NCI-H2227 (cell line): Measurements from ENCODE around the gene ARHGEF7.

Experiments used
- DNase-seq: peaks from one replicate; lab custom pipeline; 2025; ENCODE audit not compliant: unreplicated experiment; lab: John Stamatoyannopoulos, UW

The ARHGEF7 gene

DNA sequence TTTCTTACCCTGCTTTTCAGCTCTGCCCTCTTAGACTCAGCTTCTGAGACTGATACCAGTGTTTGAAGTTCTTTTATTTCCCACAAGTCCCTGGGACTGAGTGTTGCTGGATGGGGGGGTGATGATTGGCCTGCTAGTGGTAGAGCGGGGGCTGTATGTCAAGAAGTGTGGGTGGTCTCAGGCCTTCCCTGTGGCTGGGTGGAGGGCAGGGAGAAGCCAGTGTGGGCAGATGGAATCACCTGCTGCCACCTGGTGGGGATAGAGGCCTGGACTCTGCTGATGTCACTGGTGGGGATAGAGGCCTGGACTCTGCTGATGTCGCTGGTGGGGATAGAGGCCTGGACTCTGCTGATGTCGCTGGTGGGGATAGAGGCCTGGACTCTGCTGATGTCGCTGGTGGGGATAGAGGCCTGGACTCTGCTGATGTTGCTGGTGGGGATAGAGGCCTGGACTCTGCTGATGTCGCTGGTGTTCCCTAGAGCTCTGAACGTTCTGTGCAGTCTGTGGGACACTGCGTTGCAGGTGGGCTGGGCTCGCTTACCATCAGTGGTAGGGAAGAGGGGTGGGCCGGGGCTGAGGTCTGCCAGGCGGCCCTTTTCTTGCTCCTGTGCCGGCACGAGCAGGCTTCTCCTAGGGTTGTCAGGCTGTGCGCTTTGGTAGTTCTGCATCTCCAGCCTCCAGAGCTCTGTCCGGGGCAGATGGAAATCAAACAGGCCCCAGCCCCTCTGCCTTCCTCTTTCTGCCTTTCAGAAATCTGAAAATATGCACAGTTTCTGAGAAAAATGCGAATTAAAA, 101.3 kb downstream of the ARHGEF7 start:
- DNase-seq: no peak

DNA sequence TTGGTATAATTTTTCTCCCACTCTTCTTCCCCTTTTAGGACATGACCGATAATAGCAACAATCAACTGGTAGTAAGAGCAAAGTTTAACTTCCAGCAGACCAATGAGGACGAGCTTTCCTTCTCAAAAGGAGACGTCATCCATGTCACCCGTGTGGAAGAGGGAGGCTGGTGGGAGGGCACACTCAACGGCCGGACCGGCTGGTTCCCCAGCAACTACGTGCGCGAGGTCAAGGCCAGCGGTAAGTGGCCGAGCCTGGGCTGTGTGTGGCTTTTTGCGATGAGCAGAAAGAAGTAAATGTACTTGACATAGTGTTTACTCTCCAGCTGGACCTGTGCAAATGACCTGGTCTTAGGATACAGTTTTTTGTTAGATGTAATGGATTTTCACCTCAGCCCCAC, 102.5 kb downstream of the ARHGEF7 start:
- DNase-seq: no peak

DNA sequence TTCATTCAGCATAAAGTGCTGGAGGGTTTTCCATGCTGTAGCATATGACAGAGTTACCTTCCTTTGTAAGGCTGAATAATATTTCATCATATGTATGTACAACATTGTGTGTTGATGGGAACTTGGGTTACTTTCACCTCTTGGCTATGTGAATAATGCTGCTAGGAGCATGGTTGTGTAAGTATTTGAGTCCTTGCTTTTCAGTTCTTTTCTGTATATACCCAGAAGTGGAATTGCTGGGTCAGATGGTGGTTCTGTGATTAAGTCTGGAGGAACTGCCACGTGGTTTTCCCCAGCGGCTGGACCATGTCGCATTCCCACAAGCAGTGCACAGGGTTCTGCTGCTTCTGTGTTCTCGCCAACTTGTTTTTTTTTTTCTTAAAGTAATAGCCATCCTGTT, 104.2 kb downstream of the ARHGEF7 start:
- no peak for DNase-seq

DNA sequence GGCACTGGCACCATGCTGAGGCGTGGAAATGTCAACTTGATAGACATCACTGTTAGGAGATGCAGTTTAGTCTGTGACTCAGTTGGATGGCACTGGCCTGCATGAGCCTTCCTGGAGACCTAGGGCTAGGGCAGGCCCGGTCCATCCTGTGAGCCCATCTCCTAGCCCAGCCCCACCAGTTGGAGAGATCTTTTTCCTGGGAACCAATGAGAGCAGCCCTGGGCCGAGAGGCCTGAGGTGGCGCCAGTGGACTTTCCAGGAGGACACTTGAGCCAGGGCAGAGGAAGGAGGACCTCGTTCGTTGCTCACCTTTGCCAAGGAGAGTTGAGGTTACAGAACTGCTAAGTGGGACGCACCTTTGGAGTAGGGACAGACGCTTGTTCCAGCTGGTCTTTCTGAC, 104.8 kb downstream of the ARHGEF7 start:
- DNase-seq: no peak

DNA sequence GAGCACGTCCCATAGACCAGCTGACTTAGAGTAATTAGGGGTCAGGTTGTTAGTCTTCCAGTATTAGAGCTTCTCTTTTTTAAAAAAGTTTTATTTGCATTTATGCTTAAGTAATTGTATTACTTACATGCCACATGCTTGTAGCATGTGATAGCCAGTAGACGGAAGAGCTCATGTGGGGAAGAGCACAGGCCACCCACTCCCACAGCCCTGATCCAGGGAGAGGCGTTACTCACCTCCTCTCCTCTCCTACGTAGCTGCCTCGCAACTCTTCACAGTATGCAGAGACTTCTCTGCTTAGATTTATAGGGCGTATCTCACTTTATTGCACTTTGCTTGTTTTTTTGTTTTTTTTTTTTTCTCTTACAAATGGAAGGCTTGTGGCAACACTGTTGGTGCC, 110.1 kb downstream of the ARHGEF7 start:
- no peak for DNase-seq

DNA sequence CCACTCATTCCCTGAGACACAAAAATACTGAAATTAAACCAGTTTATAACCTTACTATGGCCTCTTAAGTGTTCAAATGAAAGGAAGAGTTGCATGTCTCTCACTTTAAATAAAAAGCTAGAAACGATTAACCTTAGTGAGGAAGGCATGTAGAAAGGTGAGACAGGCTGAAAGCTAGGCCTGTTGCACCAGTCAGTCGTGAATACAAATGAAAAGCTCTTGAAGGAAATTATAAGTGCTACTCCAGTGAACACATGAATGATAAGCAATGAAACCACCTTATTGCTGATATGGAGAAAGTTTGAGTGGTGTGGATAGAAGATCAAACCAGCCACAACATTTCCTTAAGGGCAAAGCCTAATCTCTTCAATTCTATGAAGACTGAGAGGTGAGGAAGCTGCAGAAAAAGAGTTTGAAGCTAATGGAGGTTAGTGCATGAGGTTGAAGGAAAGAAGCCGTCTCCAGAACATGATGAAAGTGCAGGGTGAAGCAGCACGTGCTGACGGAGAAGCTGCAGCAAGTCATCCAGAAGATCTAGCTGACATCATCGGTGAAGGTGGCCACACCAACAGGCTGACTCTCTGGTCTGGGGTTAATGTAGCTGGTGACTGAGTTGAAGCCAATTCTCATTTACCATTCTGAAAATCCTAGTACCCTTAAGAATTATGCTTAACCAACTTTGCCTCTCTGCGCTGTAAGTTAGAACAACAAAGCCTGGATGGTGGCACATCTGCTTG, 110.9 kb downstream of the ARHGEF7 start:
- no peak for DNase-seq

DNA sequence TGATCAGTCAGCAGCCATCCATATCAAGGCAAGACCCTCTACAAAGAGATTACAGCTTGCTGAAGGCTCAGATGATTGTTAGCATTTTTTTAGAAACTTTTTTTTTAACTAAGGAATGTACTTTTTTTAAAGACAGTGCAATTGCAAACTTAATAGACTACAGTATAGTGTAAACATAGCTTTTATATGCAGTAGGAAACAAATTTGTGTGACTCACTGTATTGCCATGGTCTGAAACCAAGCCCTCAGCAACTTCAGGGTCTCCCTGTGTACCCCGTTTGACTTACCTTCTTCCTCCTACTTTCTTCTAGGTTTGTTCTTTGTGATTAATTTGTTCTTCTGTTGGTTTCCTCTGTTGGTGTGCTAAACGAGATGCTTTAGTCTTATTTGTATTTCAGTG, 112.3 kb downstream of the ARHGEF7 start:
- no peak for DNase-seq

DNA sequence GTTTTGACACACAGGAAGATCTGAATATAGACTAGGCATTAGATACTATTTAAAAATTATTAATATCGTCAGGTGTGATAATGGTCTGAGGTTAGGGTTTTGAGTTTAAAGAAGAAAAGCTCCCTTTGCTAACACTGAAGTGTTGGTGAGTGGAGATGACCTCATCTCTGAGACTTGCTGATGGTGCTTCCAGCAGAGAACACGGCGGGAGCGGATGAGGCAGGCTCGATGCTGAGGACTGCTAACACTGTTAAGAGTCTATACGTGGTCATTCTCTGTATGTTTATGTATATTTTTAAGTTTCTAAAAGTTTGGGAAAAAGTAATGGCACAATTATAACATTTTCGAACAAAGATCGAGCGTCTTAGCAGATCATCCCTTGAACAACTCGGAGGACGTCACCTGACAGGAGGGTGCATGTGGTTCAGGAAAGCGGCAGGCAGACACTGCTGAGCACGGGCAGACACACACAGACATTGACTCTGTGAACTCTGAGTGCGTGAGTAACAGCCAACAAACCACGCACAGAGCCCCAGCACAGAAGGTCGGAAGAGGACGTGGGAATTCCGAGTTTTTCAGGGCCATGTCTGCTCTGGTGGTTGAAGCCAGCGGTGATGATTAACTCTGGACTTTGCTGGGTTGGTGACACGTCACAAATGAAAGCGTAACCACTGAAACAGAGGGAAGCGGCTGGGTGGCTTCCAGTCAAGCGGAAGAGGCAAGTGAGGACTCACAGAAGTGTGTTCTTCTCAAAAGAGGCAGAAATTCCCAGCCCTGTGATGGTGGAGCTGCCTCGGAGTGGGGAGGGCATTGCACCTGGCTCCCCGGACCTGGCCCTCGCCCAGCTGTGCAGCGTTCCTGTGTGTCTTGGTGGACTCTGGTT, 113.4 kb downstream of the ARHGEF7 start:
- no peak for DNase-seq

DNA sequence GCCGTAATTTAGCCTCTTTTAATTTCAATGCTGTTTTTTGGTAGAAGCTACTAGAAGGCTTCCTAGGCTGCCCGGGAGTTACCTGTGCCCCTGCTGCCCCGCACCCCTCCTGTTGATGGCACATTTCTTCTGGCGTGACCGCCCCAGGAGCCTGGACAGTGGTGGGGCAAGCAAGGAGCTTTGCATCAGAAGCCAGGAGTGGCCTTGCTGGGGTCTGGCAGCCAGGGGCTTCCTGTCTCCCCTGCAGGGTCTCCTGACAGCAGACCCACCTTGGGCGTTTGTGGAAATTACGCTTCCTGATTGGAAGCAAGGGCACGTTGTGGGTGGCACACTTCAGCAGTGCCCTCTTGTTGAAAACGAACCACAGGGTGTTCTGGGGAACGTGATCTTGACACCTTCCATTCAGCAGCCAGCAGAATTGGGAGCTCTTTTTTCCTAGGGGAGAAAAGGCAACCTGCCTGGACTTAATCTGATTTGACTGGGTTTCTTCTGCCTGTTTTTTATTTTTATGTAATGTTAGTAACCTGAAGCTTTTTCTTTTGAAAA, 115.3 kb downstream of the ARHGEF7 start:
- DNase-seq: no peak

DNA sequence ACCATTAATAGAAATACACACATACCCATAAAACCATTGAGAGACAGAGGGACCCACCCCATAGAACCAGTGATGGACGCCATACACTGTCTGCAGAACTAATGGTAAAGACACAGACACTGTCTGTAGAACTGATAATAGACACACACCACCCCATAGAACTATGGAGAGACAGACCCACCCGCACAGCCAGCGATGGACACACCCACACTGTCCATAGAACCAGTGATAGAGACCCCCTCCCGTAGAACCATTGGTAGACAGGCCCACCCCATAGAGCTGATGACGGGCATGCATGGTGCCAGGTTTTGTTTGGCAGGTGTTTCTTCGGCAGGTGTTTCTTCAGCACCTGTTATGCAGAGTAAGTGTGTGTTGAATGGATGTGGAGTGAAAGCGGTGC, 117.1 kb downstream of the ARHGEF7 start:
- no peak for DNase-seq

DNA sequence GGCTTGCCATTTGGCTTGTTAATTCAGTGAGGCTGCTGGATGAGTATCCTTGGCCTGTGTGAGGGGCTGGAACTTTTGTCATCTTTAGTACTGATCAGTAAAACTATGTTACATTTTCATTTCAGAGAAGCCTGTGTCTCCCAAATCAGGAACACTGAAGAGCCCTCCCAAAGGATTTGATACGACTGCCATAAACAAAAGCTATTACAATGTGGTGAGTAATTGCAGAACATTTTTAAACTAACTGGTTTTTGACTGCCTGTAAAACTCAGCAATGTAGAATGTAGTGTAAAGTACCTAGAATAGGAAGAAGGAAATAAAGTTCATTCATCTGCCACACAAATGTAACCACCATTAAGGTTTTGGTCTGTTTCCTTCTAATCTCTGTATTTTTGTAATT, 118.0 kb downstream of the ARHGEF7 start:
- DNase-seq: no peak

DNA sequence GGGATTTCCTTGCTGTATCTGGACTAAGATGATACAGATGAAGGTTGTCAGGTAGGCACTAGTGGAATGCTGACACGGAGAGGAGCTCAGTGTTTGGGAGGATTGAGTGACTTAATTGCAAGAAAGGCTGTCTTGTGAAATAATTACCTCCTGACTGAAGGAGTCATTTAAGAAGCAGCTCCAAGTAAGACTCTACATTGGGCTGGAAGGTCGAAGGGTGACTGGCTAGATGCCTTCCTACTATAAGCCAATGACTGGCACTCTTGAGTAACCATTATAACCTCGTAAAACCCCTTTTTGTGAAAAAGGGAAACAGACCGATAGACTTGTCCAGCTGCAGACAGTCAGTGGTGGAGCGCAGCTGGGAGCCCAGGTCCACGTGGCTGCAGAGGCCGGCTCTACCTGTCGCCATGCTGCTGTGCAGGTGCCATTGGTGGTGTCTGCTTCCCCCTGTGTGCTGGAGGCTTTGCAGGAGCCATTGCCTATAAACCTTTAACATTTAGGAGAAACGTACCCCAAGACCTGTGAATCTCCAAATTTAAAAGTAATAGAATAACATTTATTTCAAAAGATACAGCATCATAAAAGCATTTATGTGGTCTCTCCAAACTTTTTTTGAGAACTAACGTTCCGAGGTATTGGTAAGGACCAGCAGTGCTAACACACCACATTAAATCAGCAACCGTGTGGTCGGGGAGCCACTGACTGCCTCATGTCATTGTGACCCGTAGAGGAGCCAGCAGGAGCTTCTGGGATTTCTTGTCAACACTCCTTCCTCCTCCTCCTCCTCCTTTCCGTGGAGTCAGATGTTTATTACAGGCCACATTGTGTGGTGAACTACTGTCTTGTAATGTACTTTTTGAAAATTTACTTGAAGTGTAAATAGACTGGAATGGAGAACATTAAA, 124.9 kb downstream of the ARHGEF7 start:
- DNase-seq: no peak

DNA sequence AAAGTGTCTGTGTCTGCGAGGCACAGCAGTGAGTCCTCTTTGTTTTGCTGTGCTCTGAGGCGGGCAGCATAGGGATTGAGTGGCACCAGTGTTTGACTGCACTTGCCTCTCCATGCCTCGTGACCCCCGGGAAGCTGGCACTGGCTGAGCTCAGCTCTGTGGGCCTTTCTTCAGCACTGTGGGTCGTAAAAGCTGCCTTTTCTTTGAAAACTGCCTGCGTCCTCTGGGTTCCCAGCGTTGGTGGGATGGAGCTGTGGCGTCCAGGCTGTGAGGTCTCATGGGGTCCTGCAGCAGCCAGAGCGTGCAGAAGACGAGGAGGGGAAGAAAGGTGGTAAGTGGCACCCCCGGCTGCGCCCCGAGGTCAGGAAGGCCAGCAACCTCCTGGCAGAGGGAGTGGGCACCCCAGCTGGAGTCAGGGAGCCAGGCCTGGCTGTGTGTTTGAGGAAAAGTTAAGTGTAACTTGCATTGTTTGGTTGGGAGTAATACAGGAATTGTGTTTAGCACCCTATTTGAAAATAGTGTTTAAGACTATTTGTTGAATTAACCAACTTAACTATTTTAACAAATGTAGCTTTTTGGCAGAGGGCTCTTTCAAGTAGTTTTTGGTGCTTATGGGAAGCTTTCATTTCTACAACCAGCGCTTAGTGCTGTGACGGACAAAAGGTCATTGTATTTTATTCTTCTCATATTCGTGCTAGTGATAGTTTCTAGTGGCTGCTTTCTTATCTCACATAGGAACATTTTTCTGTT, 126.1 kb downstream of the ARHGEF7 start:
- no peak for DNase-seq

DNA sequence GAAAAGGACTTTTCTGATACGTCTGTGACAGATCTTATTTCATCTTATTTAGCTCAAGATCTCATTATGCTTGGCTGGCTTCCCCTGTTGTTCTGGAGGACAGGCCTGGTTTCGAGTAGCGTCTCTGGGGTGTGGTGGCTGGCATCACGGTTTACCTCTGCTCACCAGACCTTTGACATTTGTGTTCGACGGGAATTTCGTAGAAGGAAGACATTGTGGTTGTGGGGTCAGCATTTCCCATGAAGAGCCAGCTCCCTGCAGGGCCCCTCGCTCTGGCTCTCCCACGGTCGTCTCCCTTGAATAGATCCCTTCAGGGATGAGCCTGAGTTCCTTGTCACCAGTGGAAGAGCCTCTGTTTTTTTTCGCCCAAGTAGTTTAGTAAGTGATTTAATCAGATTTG, 126.8 kb downstream of the ARHGEF7 start:
- DNase-seq: no peak

DNA sequence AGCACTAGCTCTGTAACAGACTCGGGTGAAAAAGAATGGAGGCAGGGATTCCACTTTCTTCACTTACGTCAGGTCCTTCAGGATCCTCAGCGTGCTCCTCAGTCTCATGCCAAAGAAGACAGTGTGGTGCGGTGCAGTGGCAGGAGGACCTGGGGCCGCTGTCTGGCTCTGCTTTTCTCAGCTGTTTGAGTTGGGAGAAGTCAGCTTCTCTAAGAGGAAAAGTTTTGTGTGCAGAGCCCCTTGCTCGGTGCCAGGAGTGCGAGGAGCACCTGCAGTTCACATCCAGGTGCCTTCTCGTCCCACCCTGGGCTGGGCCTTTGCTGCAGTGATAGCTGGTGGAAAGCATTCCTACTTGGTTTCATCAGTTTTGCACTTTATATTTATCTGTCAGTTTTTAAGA, 127.5 kb downstream of the ARHGEF7 start:
- no peak for DNase-seq

DNA sequence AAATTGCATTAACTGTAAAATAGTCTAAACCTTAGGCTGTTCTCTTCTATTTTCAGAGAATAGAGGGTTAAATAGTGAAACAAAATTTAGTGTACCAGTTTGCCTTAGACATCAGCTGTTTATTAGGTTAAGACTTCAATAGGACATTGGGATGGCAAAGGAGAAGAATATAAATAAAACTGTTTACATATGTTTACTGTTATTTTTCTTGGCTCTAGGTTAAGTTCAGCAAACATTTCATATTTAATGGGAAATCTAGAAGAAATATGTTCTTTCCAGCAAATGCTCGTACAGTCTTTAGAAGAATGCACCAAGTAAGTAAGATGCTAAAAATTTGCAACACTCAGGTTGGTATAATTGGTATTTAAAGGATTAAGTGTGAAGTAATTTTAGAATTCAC, 128.9 kb downstream of the ARHGEF7 start:
- no peak for DNase-seq

DNA sequence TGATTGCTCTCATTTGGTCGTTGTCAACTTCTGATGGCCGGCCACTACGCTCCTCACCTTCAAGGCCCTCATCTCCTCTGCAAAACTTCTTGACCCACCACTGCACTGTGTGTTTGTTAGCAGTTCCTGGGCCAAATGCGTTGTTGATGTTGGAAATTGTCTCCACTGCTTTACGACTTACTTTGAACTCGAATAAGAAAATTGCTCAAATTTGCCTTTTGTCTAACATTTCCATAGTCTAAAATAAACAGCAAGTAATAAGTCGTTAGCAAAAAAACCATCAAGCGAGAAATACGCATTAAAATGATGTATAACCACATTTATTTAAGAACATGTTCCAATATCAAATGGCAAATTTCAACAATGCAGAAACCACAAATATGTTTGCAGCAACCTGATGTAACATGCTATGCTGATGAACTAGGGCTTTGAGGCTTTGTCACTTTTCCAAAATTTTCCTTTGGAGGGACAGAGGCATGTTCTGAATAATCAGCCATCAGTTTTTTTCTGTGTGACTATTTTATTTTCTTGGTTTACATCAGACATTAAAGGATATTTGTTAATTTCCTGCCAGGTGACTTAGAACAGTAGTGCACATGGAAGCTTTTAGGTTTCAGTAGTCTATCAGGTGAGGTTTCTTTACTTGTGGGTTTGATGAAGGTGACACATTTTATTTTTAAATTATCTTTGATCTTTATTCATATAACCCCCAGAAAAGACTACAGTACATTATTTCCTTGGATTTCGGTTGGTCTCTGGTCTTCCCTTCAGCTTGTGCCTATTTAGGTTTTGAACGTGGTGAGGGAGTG, 130.7 kb downstream of the ARHGEF7 start:
- no peak for DNase-seq

DNA sequence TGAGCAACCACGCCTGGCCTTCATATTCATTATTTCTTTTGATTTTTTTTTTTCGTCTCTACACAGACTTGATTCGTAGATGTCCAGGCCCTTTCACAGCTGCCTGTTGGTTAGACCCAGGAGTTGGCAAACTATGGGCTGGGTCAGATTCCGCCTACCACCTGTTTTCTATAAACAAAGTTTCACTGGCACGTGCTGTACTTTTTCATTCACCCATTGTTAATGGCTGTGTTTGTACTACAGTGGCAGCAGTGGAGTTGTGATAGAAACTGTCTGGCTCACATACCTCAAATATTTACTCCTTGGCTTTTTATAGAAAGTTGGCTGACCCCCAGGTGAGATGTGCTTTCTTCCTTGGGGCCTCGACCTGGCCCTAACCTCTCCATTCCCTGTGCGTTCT, 132.4 kb downstream of the ARHGEF7 start:
- DNase-seq: no peak

DNA sequence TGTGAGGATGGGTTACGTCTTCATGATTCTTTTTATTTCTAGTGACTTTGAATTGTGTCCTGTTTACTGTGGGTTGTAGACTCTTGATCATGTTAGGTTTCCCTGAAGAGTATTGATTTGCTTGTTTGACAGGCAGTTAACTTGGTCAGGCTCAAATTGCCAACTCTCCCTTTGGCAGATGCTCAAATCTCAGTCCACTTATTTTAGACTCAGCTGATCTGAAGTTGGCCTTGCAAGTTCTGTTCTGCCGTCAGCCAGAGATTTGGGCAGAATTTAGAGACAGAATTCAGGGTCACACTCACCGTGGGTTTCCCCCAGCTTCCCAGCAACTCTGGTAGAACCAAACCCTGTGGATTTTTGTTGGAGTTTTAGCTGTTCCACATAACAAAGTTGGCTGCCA, 133.7 kb downstream of the ARHGEF7 start:
- DNase-seq: no peak
